Middle frontal gyrus (tissue), 1 donor: Measurements from ENCODE around the gene SCUBE2.

ENCODE experiments used
- DNase-seq: peaks from one replicate; pipeline ENCODE4 v3.0.0-alpha.2; 2015; ENCODE audit warnings: low spot score; ENCODE audit errors: extremely low spot score

The SCUBE2 gene

DNA sequence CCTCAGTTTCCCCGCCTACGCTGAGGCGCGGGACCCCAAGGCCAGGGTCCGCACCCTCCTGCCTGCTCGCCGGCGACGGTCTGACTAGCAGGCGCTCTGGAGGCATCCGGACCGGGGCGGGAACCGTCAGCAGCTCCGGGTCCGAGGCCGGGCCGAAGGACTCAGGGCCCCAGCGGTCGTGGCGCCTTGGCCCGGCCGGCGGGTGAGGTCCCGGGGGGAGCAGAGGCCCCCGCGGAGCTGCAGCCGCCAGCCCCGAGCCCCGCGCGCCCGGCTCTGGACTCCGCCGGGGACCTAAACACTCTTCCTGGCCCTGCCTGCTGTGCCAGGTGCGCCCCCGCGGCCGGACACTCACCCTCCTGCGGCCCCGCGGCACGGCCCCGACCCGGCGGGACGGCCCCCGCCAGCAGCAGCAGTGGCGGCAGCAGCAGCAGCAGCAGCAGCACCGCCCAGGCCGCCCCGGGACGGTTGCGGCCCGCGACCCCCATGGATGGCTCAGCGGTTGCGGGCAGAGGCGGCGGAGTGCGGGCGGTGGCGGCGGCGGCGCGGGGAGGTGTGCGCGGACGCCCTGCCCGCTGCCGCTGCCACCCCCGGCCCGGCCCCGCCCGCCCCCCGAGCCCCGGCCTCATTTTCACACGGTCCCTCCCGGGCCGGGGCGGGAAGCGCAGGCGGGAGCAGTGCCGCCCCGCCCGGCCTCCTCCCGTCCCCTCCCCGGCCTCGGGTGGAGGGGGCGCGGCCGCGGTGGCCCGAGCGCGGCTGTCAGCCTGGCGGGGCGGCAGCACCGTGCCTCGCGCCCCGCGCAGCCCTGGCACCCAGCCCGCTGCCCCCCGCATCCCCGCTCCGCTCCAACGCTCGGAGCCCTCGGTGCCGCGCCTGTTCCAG lies at the start of gene SCUBE2:
TSS of gene SCUBE2 (minus strand) at position 556 of the 879 bp plus-strand sequence. CDS start at position 485, 71 bp downstream.
- no peak for DNase-seq

GRCh38 chr11:9141186-9141585 lies 49.8 kb upstream of the SCUBE2 start:
- no peak for DNase-seq

GRCh38 chr11:9139628-9140357 lies 48.4 kb upstream of the SCUBE2 start:
- DNase-seq = no peak

- no peak for DNase-seq
Observed at GRCh38 chr11:9138612-9139579, 47.5 kb upstream of the SCUBE2 start.

DNA sequence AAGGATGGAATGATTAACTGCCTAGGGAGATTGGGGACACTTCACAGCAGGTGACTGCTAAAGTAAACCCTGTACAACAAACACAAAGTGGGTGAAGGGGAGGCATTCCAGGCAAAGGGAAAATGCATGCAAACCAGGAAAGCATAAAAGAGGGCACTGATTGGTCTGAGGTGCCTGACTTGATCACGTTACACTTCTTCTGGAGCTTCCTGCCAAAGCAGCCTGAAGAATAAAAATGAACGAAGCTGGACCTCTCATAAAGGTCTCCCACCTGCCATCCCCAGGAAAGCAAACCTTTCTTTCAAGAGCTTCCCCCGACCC lies 46.7 kb upstream of the SCUBE2 start:
- no peak for DNase-seq

- DNase-seq = peak; percentile 66
Observed at GRCh38 chr11:9137293-9138132, 46.1 kb upstream of the SCUBE2 start.

- DNase-seq = no peak
Observed at GRCh38 chr11:9136741-9137140, 45.3 kb upstream of the SCUBE2 start.

DNA sequence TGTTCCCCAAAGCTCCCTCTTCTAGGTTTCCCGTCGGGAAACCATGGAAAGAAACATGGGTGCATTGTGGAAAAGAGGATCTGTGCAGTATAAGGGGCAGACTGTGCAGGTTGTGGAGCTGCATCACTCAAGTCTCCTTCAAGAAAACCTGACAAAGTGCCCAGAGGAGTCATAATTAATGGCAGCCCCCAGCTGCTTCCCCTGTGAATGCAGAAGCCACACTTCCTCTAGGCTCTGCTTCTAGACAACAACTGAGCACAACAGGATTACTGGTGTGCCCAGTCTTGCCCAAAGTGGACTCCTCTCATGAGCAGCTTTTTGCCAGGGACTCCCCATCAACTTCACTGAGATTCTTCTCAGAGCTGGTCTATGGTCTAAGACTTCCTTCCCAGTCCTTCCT lies 42.6 kb upstream of the SCUBE2 start:
- DNase-seq = no peak

DNA sequence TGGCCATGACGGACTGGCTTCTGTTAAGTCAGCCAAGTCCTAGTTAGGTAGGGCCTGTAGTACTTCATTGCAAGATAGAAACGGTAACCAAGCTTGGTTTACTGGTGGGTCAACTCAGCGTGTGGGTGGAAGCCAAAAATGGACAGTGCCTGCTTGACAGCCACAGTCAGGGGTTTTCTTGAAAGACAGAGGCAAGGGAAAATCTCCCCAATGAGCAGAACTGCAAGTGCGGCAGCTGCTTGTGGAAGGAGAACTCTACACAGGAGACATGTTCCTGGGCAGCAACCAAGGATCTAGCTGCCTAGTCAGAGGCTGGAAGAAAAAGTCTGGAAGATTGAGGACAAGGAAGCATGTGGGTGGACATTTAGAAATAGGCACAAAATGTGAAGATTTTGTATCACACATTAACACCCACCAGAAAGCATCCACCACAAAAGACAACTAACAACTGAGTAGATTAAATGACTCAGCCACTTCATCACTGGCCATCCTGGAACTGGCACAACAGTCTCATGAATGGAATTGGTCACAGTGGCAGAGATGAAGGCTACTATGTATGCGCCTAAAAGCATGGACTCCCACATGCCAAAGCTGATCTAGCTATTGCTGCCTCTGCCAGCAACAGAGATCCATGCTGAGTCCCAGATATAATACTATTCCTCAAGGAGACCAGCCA lies 40.9 kb upstream of the SCUBE2 start:
- DNase-seq = peak; percentile 63

DNA sequence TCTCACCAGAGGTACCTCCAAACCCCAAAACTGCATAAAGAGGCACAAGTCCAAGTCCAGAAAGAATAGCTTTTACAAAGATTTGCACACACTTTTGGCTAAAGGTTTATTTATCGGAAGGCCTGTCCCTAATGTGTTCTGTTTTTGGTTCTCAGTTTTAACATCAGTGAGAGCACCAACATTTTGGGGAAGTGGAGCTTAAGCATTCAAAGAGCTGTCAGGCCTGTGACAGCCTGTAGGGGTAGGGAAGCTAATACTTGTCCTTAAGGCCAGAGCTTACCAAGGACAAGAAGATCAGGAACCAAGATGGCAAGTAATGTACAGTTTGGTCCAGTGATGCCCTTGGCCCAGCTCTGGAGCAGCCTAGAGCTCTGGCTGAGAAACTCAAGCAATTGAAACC lies 38.9 kb upstream of the SCUBE2 start:
- no peak for DNase-seq

GRCh38 chr11:9126636-9127035 lies 35.2 kb upstream of the SCUBE2 start:
- DNase-seq = no peak

DNA sequence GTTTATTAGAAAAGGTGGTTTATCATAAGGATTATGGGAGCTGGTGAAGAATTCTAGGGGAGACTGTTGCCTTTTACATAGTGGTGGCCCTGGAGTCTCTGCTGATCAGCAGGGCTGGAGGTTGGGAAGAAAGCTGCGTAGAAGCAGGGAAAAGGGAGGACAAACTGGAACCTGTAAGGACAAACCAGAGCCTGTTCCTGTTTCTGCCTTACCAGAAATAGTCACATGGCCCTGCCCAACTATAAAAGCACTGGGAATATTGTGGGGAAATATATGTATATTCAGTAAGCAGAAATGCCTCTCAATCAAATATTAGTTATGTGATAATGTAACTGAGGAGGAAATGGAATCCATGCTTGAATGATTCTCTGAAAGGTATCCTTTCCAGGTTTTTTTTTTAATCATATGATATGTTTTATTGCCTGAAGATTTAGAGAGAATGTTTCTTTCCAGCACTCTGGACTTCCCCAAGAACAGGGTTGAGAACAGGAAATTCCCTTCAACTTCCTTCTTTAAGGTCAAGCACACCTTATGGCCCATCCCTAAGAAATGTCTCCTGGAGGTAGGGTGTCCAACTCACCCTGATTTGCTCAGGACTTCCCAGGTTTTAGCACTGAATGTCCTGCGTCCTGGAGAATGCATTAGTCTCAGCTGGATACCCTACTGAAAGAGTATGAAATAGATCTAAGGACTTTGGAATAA lies 33.9 kb upstream of the SCUBE2 start:
- no peak for DNase-seq

- DNase-seq = no peak
Observed at GRCh38 chr11:9123595-9124304, 32.4 kb upstream of the SCUBE2 start.

DNA sequence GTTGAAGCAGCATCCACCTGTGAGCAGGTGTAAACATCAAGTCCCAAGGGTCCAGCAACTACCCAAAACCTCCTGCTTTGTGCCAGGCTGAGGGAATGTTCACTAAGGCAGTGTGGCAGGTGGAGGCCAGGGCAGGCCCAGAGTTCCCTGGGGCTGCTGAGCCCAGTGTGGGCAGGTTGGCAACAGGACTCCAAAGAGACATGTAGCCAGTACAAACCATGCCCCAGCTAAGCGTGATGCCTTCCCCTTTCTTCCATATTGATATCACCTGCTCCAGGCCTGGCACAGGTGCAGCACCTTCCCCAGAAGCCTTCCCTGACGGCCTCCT lies 30.0 kb upstream of the SCUBE2 start:
- no peak for DNase-seq

- no peak for DNase-seq
Observed at GRCh38 chr11:9120664-9121468, 29.5 kb upstream of the SCUBE2 start.

DNA sequence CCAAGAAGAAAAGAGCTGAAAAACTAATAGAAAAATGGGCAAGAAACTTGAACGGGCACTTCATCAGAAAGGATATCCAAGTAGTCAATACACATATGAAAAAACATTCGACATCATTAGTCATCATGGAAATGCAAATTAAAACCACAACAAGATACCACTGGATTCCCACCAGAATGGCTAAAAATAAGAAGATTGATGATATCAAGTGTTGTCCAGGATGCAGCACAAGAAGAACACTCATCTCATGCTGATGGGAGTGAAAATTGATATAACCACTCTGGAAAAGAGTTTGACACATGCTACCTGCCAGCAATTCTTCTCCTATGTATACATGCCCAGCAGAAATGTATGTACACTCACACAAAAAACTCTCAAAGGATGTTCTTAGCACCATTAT lies 26.9 kb upstream of the SCUBE2 start:
- DNase-seq = no peak

DNA sequence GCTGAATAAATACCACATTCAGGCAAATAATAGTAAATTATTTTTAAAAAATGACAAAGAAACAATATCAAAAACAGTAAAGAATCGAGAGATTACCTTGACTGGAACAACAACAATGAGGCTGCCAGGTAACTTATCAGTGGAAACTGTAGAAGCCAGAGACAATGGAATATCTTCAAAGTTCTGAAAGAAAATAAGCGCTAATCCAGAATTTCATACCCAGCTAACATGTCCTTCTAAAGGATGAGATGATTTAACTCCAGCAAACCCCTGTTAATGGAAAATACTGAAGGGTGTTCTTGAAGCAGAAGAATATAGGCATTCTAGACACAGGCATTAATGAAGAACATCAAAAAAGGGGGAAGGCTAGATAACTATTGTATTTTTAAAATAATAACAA lies 20.7 kb upstream of the SCUBE2 start:
- no peak for DNase-seq
